Stimulated activated CD8-positive, alpha-beta memory T cell treated with anti-CD3 and anti-CD28 coated beads, Interleukin-15, amount 100 ng/mL, for 1 hour (primary cell): ENCODE data around the gene DLX5.

Experiments
- DNase-seq: peaks from one replicate; pipeline ENCODE4 v3.0.0-alpha.2; 2020; ENCODE audit warnings: low read depth

DLX5 gene

GRCh38 chr7:97018126-97018601, 6.5 kb downstream of the DLX5 start:
- no peak for DNase-seq

DNA sequence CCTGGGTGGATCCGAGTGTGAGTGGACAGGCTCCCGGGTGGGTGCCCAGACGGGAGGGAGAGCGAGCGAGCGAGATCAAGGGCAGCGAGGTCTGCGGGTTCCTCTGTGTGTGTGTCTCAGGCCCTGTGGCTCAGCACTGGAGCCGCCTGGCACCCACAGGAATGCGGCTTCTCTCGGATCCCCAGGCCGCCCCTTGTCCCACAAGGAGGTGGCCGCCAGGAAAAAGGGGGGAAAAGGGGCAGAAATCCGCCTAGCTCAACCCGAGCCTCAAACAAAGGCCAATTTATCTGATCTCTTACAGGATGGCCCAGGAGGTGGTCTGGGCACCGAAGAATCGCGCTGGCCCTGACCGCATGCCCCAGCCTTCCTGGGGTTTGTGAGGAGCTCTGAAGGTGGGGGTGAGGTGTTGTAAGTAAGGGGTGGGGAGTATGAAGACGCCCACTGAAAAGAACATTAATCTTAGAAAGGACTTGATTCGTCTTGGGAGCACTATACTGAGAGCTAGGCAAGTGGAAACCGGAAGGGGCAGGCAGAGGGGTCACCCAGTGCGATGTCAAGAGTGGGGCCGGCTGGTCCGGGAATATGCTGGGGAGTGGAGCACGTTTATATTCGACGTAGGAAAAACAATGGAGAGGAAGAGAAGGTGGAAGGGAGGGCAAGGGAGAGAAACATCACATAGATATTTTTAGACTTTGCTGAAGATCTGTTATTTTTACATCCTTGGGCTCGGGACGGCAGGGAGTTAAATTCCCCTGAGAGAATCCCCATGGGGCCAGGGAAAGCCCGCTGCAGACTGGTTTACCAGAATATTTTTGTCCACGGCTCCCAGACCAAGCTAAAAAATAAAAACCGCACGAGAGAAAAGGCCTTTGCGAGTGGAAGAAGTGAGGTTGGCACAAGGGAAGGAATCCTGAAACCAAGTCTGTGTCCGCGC, 7.2 kb downstream of the DLX5 start:
- DNase-seq = no peak

DNA sequence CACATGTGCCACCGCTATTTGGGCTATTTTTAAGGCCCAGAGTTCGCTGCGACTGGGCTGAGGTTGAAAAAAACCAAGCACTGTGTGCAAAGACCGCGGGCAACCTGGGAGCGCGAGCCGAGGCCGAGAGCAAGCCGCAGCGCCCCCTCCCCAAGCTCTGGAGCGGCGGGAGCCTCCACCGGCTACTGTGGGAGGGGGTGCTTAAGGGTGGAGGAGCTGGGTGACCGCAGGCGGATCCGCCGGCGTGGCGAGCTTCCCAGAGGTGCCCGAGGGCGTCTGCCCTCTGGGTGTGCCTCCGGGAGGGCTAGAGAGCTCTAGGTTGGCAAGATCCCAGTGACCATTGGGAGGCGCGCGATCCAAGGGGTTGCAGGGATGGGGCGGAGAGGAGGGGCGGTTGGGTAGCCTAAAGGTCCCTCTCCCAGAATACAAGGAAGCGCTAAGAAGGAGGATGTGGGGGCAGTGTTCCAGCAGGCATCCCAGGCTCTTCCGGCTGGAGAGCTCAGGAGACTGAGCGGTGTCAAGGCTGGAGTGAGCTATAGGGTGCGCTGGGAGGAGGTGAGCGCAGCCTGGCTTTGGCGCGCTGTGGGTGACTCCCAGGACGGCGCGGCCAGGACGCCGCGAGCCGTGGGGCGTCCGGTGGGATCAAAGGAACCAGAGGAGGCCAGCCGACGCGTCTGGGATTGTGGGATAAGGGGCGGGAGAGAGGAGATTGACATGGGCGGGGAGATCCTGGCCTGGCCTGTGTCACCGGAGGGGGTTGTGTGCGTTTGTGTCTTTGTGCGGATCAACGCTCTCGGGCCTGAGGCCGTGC, 8.0 kb downstream of the DLX5 start:
- no peak for DNase-seq

DNA sequence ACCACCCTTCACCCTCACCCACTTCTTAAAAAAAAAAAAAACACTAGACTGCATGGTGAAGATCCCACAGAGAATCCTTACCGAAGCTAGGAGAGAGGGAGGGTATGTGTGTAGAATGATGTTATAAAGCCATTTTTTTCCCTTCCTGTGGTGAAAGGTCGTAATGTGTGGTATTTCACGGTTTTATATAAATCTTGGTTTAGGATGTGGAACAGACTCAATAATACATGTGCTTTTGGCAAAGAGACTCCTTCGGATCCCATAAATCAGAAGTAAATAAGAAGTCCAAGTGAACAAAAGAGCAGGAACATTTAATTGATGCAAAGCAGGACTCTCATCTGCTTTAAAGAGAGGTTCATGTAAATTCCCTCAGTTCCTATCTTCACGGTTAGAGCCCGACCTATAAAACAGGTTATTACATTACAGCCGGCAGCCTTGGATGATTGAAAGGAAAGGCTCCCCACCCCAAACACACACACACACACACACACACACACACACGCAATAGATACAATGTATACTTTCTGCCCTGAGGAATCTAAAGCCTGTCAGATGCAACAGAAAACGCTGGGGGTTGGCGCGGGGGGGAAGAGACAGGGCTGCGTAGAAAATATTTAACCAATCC, 8.8 kb downstream of the DLX5 start:
- no peak for DNase-seq

DNA sequence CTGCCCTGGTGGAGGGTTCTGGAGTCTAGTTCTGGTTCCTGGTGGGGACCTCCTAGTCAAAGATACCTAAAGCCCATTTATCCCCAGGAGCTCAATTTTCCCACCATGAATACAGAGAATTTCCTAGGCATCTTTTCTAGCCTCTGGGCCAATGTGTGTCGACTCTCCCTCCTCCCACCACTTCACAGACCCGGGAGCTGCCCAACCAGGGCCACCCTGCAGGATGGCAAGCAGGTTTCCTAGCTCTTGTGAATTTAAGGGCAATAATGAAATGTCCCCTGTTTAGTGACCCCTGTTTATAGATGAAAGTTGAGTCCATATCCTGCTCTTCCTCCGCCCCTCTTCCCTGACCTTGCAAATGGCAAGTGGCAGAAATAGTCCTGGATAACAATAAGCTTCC, 9.4 kb downstream of the DLX5 start:
- DNase-seq = no peak

- DNase-seq = no peak
Observed at GRCh38 chr7:97014145-97014750, 10.4 kb downstream of the DLX5 start.

- DNase-seq = no peak
Observed at GRCh38 chr7:97013845-97014134, 10.8 kb downstream of the DLX5 start.

- no peak for DNase-seq
Observed at GRCh38 chr7:97013134-97013844, 11.3 kb downstream of the DLX5 start.

GRCh38 chr7:97012365-97013133, 12.1 kb downstream of the DLX5 start:
- no peak for DNase-seq

DNA sequence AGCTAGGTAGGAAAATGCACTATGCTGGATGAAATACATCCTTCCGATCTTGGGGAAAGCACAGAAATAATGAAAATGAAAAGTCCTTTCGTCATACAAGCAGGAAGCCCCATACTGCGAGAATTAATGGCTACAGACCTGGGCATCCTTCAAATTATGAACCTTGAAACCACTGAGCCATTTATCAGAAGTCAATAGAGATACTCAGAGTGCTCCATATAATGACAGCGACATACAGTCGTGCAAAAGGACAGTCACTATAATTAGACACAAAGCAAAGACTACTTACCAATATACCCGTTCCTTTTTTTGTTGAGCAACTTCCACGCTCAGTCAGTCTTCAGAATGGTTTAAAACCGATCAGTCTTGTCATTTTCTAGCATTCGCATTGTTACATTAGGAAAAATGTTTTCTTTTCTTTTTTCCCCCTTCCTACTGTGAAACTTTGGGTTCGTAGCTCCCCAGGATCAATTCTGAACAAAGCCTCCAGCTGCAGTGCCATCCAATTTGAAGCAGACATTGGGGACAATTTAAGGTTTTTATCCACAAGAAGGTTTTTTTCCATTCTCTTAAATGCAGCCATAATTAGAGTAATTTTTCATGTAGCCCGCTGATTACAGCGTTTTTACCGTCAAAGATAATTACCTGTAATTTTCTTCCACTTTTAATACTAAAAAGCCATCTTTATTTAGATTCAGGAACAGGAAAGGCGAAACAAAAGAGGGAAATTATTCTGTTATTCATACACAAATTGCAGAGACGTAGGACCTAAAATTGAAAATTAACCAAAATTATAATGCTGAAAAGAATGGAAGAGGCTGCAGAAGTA, 12.9 kb downstream of the DLX5 start:
- no peak for DNase-seq

GRCh38 chr7:97011104-97011503, 13.5 kb downstream of the DLX5 start:
- DNase-seq = no peak

GRCh38 chr7:97009753-97010732, 14.6 kb downstream of the DLX5 start:
- DNase-seq = no peak

GRCh38 chr7:97008275-97008917, 16.2 kb downstream of the DLX5 start:
- no peak for DNase-seq

DNA sequence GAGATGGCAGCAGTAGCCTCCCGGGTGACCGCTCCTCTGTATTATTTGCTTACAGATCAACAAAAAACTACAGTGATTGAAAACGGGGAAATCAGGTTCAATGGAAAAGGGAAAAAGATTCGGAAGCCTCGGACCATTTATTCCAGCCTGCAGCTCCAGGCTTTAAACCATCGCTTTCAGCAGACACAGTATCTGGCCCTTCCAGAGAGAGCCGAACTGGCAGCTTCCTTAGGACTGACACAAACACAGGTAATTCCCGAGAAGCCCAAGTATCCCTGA, 17.1 kb downstream of the DLX5 start:
- no peak for DNase-seq

GRCh38 chr7:97006816-97007582, 17.6 kb downstream of the DLX5 start:
- DNase-seq = no peak

DNA sequence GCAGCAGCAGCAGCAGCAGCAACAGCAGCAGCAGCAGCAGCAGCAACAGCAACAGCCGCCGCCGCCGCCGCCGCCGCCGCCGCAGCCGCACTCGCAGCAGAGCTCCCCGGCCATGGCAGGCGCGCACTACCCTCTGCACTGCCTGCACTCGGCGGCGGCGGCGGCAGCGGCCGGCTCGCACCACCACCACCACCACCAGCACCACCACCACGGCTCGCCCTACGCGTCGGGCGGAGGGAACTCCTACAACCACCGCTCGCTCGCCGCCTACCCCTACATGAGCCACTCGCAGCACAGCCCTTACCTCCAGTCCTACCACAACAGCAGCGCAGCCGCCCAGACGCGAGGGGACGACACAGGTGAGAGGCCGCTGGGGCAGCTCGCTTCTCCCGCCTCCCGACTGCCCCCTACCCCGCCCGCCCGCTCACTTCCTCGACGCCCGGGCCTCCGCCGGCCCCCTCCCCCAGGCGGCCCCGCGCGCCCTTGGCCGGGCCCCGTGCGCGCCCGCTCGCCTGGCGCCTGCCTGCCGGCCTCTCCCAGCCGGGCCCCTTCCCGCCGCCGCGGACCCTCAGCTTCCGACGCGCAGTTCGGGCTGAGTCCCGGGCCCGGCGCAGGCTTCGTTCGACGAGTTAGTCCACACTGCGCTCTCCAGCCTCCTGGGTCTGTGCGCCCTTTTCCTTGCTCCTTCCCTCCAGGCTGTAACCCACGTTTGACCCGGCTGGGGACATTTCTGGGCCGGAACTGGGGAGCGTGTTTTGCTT, 18.4 kb downstream of the DLX5 start:
- no peak for DNase-seq
